Parathyroid adenoma (tissue), 2 donors: ENCODE measurements around the gene HSD17B14.
"Not testable (repeated sequence)": the region's sequence is repeated elsewhere in the genome, so short reads cannot be mapped to it uniquely, and the experiment has no call there.

Source experiments
- H2AFZ ChIP-seq: fragments of 300-600 bp; sonication (generic); one replicate; pipeline ENCODE4 v1.7.0; 2017; ENCODE audit warnings: antibody characterized with exemption, mild to moderate bottlenecking
- H3K27ac ChIP-seq: fragments of 300-600 bp; sonication (generic); one replicate; pipeline ENCODE4 v1.7.0; 2017
- H3K27me3 ChIP-seq: fragments of 300-600 bp; sonication (generic); one replicate; pipeline ENCODE4 v1.7.0; 2017; ENCODE audit warnings: low read length; ENCODE audit not compliant: control insufficient read depth, insufficient read depth
- H3K36me3 ChIP-seq: fragments of 300-600 bp; sonication (generic); one replicate; pipeline ENCODE4 v1.7.0; 2017; ENCODE audit warnings: low read length; ENCODE audit not compliant: control insufficient read depth, insufficient read depth
- H3K4me1 ChIP-seq: fragments of 300-600 bp; sonication (generic); one replicate; pipeline ENCODE4 v1.7.0; 2017; ENCODE audit warnings: control low read depth
- H3K4me2 ChIP-seq: fragments of 300-600 bp; sonication (generic); one replicate; pipeline ENCODE4 v1.7.0; 2017; ENCODE audit warnings: low read length
- H3K4me3 ChIP-seq: fragments of 300-600 bp; sonication (generic); one replicate; pipeline ENCODE4 v1.7.0; 2017; ENCODE audit warnings: low read depth, low read length
- H3K79me2 ChIP-seq: fragments of 300-600 bp; sonication (generic); one replicate; pipeline ENCODE4 v1.7.0; 2017; ENCODE audit warnings: control low read depth
- H3K9ac ChIP-seq: fragments of 300-600 bp; sonication (generic); one replicate; pipeline ENCODE4 v1.7.0; 2017; ENCODE audit warnings: mild to moderate bottlenecking
- H3K9me3 ChIP-seq: fragments of 300-600 bp; sonication (generic); one replicate; pipeline ENCODE4 v1.7.0; 2017; ENCODE audit warnings: low read length; ENCODE audit not compliant: control insufficient read depth
- TF ChIP-seq, protein P1 (sequence below): fragments of 300-600 bp; sonication (generic); IDR thresholded peaks from one replicate; pipeline ENCODE4 v1.7.0; 2017; ENCODE audit warnings: antibody characterized with exemption, mild to moderate bottlenecking
- donor health status: primary hyperparathyroidism.

Gene HSD17B14

DNA sequence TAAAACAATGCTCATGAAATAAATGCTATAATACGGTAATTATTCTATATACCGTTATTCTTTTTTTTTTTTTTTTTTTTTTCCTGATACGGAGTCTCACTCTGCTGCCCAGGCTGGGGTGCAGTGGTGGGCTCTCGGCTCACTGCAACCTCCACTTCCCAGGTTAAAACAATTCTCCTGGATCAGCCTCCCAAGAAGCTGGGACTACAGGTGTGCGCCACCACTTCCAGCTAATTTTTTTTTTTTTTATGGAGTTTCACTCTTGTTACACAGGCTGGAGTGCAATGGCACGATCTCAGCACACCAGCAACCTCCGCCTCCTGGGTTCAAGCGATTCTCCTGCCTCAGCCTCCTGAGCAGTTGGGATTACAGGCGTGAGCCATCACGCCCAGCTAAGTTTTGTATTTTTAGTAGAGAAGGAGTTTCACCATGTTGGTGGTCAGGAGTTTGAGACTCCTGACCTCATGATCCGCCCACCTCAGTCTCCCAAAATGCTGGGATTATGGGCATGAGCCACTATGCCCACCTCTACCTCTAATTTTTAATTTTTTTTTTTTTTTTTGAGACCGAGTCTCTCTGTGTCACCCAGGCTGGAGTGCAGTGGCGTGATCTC, 42.8 kb upstream of the HSD17B14 start:
- Histone ChIP-seq H3K27me3 (no peaks in the 10 kb centered on the region), H3K79me2 (peaks cover 1% of the 10 kb centered on the region), H3K9me3 (no peaks in the 10 kb centered on the region), H2AFZ (no peak overlapping the region), H3K4me2 (no peak overlapping the region), H3K4me3 (no peak overlapping the region), H3K9ac (no peak overlapping the region), H3K36me3 (no peaks in the 10 kb centered on the region), H3K4me1 (peaks cover 2% of the 10 kb centered on the region), H3K27ac (no peak overlapping the region)
- TF ChIP-seq, protein P1, sequence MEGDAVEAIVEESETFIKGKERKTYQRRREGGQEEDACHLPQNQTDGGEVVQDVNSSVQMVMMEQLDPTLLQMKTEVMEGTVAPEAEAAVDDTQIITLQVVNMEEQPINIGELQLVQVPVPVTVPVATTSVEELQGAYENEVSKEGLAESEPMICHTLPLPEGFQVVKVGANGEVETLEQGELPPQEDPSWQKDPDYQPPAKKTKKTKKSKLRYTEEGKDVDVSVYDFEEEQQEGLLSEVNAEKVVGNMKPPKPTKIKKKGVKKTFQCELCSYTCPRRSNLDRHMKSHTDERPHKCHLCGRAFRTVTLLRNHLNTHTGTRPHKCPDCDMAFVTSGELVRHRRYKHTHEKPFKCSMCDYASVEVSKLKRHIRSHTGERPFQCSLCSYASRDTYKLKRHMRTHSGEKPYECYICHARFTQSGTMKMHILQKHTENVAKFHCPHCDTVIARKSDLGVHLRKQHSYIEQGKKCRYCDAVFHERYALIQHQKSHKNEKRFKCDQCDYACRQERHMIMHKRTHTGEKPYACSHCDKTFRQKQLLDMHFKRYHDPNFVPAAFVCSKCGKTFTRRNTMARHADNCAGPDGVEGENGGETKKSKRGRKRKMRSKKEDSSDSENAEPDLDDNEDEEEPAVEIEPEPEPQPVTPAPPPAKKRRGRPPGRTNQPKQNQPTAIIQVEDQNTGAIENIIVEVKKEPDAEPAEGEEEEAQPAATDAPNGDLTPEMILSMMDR = no peak

GRCh38 chr19:48878196-48879024, 42.1 kb upstream of the HSD17B14 start:
- Histone ChIP-seq H3K36me3 (no peaks in the 10 kb centered on the region), H3K27ac (no peak overlapping the region), H3K4me3 (no peak overlapping the region), H2AFZ (no peak overlapping the region), H3K9me3 (no peaks in the 10 kb centered on the region), H3K9ac (no peak overlapping the region), H3K27me3 (no peaks in the 10 kb centered on the region), H3K4me2 (no peak overlapping the region), H3K4me1 (peaks cover 9% of the 10 kb centered on the region), H3K79me2 (peaks cover 6% of the 10 kb centered on the region)
- TF ChIP-seq, protein P1 = no peak

GRCh38 chr19:48877855-48878195, 41.5 kb upstream of the HSD17B14 start:
- no peak overlapping the region for H3K27ac ChIP-seq
- TF ChIP-seq, protein P1 = no peak
- H3K9me3 ChIP-seq = no peaks in the 10 kb centered on the region
- H3K4me1 ChIP-seq = peaks cover 13% of the 10 kb centered on the region
- no peaks in the 10 kb centered on the region for H3K27me3 ChIP-seq
- no peak overlapping the region for H2AFZ ChIP-seq
- H3K79me2 ChIP-seq = peaks cover 9% of the 10 kb centered on the region
- no peak overlapping the region for H3K9ac ChIP-seq
- no peaks in the 10 kb centered on the region for H3K36me3 ChIP-seq
- H3K4me2 ChIP-seq = no peak overlapping the region
- no peak overlapping the region for H3K4me3 ChIP-seq

DNA sequence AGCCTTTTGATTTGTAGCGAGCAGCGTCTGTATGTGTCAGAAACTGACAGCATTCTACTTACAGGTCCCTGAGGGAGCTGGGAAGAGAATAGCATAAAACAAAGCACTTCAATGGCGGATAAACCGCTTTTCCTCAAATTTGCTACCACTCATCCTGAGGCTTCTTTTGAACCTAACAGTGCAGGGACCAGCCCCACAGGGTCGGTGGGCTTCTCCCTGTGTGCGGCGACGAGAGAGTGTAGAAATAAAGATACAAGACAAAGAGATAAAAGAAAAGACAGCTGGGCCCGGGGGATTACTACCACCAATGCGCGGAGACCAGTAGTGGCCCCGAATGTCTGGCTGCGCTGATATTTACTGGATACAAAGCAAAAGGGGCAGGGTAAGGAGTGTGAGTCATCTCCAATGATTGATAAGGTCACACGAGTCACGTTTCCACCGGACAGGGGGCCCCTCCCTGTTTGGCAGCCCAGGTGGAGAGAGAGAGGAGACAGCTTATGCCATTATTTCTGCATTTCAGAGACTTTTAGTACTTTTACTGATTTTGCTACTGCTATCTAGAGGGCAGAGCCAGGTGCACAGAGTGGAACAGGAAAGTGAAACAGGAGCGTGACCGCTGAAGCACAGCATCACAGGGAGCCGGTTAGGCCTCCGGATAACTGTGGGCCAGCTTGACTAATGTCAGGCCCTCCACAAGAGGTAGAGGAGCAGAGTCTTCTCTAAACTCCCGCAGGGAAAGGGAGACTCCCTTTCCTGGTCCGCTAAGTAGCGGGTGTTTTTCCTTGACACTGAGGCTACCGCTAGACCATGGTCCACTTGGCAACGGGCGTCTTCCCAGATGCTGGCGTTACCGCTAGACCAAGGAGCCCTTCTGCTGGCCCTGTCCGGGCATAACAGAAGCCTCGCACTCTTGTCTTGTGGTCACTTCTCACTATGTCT, 40.0 kb upstream of the HSD17B14 start:
- not testable (repeated sequence) for H3K4me2 ChIP-seq, H3K36me3 ChIP-seq, H3K27me3 ChIP-seq, H2AFZ ChIP-seq, H3K79me2 ChIP-seq, H3K9me3 ChIP-seq, H3K9ac ChIP-seq, H3K4me3 ChIP-seq
- Histone ChIP-seq H3K27ac (peak overlapping the region; percentile 55), H3K4me1 (peaks cover 13% of the 10 kb centered on the region)
